Lower leg skin (tissue), 4 donors: ENCODE measurements around the gene SESTD1. TPM values are rescaled to one million over a fixed set of nuclear protein-coding genes. Genes with fewer than 3 reads are reported as not detected.
A peak's percentile ranks its signal among the peaks of the same experiment; 100 is the strongest.

Experiments used
- DNase-seq, 2 donors: peaks; one replicate each; pipeline ENCODE4 v3.0.0-alpha.2; 2019; ENCODE audit warnings: low spot score in 2 of 2
- H3K4me3 ChIP-seq: fragments of 200-600 bp; sonication (generic); 2 replicates; pipeline ENCODE4 v1.5.1; 2017; ENCODE audit warnings: mild to moderate bottlenecking, low read depth; ENCODE audit not compliant: poor library complexity, severe bottlenecking
- POLR2A ChIP-seq, 2 donors: fragments of 450-650 bp; IDR thresholded peaks; one replicate each; pipeline ENCODE4 v1.6.1; 2016 to 2017; ENCODE audit warnings: antibody characterized with exemption in 2 of 2, mild to moderate bottlenecking in 1 of 2, moderate library complexity in 1 of 2
- WGBS, 2 donors: methylation state at CpG; one replicate each; pipeline ENCODE4 v1.1.5; 2018; 5-methylcytosine and 5-hydroxymethylcytosine counted together
- intact Hi-C: fragments of 100-400 bp; cut with DNase I; formaldehyde crosslinking; loops from one replicate; pipeline ENCODE4 v1.15.0; 2023; ENCODE audit warnings: low total_unique reads
- total RNA-seq, 4 donors: library from RNA; depleted of rRNA; stranded (reverse); fragments of >200 nt; gene quantifications; one replicate each; pipeline ENCODE4 v1.1.0, GENCODE V29; 2016
- TF ChIP-seq, protein P1 (sequence below), 3 donors: fragments of 450-650 bp; IDR thresholded peaks; one replicate each; pipeline ENCODE4 v1.5.1; 2016; ENCODE audit warnings: antibody characterized with exemption in 3 of 3, mild to moderate bottlenecking in 3 of 3, moderate library complexity in 2 of 3

SESTD1 gene
- total RNA-seq, 4 donors from 2014 or later: 8.7 to 22.9 (median 11.8) TPM

DNA sequence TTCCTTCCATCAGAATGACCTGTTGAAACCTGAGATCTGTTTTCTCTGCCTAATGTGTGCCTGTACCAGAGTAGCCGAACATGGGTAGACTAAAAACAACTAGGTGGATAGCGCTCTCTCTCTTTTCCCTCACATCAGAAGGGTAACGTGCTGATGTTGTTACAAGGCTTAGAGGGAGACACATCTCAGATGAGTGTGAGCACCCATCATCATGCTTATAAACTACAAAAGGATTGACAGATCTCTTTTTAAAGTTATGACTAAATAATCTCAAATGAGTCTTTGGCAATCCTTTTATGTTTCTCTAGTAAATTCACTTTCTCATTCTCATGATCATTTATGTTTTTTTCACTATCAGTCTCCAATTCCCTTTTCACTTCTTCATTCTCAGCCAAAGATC is 139.2 kb downstream of the SESTD1 start:
- no peak for DNase-seq
- no peak overlapping the region for H3K4me3 ChIP-seq
- intact Hi-C loops: no loop called here
- TF ChIP-seq, protein P1, sequence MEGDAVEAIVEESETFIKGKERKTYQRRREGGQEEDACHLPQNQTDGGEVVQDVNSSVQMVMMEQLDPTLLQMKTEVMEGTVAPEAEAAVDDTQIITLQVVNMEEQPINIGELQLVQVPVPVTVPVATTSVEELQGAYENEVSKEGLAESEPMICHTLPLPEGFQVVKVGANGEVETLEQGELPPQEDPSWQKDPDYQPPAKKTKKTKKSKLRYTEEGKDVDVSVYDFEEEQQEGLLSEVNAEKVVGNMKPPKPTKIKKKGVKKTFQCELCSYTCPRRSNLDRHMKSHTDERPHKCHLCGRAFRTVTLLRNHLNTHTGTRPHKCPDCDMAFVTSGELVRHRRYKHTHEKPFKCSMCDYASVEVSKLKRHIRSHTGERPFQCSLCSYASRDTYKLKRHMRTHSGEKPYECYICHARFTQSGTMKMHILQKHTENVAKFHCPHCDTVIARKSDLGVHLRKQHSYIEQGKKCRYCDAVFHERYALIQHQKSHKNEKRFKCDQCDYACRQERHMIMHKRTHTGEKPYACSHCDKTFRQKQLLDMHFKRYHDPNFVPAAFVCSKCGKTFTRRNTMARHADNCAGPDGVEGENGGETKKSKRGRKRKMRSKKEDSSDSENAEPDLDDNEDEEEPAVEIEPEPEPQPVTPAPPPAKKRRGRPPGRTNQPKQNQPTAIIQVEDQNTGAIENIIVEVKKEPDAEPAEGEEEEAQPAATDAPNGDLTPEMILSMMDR (IDR thresholded peaks at IDR 0.05): no peak
- TF ChIP-seq POLR2A (IDR thresholded peaks at IDR 0.05): no peak
- 94 to 97% methylated on average over 3 of the region's 3 CpGs for WGBS, 2 donors

DNA sequence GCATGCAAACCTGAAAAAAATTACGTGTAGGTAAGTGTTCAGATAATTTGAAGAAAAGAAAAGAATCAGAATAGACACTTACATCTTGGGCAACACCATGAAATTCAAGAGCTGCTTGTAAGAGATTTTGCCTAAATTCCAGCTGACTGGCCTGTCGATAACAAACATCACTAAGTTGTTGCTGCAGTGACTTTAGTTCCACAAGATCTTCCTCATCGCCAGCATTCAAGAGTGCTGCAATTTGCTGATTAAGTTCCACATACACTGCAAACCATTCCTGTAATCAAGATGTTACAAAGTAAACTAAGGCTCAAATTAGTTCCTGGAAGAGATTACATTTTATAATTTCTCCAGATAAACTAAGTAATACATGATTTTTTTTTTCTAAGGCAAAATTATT is 140.3 kb downstream of the SESTD1 start:
- TF ChIP-seq, protein P1 (IDR thresholded peaks at IDR 0.05): no peak
- no peak for TF ChIP-seq POLR2A (IDR thresholded peaks at IDR 0.05)
- 90 to 94% methylated on average over 3 of the region's 3 CpGs for WGBS, 2 donors
- intact Hi-C loops: no loop called here
- no peak for DNase-seq
- no peak overlapping the region for H3K4me3 ChIP-seq

DNA sequence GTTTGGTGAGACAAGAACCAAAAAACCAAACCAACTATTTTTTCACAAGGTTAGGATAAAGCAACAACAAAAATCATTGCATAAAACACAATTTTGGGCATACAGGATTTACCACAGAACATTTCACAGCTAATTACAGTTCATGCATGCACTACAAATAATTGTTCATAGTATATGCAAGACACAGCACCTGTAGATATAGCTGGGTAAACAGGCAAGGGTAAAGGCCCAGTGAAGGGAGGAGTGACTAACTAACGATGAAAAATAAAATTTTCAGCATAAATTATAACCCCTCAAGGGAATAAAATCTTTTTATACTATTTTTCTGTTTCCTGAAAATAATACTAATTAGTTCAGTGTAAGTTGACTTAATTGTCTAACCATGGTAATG is 141.4 kb downstream of the SESTD1 start:
- 85 to 96% methylated on average over 1 of the region's 1 CpG for WGBS, 2 donors
- TF ChIP-seq, protein P1 (IDR thresholded peaks at IDR 0.05): no peak
- TF ChIP-seq POLR2A (IDR thresholded peaks at IDR 0.05): no peak

DNA sequence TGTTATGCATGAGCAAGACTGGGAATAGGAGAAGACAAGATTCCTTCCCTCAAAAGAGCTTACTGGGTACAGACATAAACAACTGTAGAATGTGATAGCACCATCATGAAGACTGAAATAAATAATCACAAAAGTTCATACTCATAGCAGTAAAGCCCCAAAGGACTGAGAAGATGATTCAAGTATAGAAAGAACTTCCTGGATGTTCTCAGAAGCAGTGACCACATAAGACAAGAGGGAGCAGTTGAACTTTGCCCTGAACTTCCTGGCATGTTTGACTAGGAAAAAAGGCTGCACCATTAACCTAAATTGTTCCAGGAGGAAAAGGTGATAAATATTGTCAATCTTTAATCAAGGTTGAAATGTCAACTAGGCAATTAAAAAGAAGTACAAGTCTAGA is 156.9 kb downstream of the SESTD1 start:
- TF ChIP-seq, protein P1 (IDR thresholded peaks at IDR 0.05): no peak
- no peak for TF ChIP-seq POLR2A (IDR thresholded peaks at IDR 0.05)
- intact Hi-C loops: no loop called here
- no peak overlapping the region for H3K4me3 ChIP-seq
- DNase-seq: no peak

More for the DNA sequence above, 141.4 kb downstream of the SESTD1 start:
- intact Hi-C loops: no loop called here
- no peak overlapping the region for H3K4me3 ChIP-seq
- no peak for DNase-seq

DNA sequence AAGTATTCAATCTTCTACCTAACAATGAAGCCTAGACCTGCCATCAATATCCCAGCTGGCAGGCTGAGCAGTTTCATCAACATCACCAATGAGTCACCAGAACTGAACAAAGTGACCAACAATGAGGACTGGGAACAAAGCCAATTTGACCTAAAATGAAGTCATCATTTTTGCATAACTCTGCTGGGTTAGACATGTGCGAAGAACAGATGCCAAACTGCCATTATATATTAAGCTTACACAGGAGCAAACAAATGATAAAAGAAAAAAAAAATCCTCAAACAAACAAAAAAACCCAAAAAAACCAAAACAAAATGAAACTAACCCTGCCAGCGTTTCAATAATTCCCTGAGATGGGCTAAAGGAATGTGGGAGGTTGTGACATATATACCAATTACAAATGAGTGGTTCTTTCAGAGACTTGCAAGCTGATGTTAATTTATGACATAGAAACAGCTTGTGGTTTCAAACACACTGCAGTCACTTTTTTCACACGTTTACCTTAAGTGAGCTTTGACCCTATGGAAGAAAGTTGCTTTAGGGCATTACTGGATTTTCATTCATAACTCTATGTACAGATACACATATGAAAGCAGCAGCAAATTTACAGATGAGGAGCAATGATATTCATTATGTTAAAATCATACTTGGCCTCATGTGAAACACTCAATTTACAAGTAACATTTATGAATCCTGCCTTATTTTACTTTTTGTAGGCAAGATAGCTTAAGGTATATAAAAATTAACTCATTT is 157.8 kb downstream of the SESTD1 start:
- intact Hi-C loops: no loop called here
- 30 to 38% methylated on average over 3 of the region's 3 CpGs for WGBS, 2 donors
- H3K4me3 ChIP-seq: no peak overlapping the region
- peak; percentile 61 to 85 for DNase-seq
- TF ChIP-seq, protein P1 (IDR thresholded peaks at IDR 0.05): no peak
- no peak for TF ChIP-seq POLR2A (IDR thresholded peaks at IDR 0.05)

DNA sequence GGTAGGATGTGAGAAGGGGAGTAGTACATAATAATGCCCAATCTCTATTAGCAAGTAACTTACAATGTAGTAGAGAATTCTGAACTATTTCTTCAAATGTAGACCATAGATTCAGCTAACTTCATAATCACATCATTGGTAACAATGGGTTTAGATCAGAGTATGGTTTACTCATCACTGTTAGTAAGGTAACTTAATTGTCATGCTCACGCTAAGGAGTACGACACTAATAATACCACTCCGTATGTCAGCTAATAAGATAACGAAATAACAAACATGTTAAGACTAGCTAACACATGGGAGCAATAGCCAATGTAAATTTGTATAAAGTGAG is 158.3 kb downstream of the SESTD1 start:
- WGBS, 2 donors: 50 to 63% methylated on average over 4 of the region's 4 CpGs
- H3K4me3 ChIP-seq: no peak overlapping the region
- intact Hi-C loops: no loop called here
- no peak for DNase-seq
- TF ChIP-seq, protein P1 (IDR thresholded peaks at IDR 0.05): no peak
- no peak for TF ChIP-seq POLR2A (IDR thresholded peaks at IDR 0.05)
